ENCODE data around the gene LDLR.

DNA sequence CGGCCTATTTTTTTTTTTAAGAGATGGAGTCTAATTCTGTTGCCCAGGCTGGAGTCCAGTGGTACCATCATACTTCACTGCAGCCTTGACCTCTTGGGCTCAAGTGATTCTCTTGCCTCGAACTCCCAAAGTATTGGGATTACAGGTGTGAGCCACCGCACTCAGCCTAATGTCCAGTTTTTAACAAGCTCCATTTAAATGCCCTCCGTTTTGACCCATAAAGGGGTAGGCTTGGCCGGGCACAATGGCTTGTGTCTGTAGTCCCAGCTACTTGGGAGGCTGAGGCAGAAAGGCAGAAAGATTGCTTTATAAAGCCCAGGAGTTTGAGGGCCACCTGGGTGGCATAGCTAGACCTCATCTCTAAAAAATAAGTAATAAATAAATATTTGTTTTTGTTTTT, 11.8 kb downstream of the LDLR start:
- TF ChIP-seq PATZ1 (CRISPR knock-in tag; IDR thresholded peaks at IDR 0.05; ENCODE audit: borderline replicate concordance), result no peak
- TF ChIP-seq, protein P1, sequence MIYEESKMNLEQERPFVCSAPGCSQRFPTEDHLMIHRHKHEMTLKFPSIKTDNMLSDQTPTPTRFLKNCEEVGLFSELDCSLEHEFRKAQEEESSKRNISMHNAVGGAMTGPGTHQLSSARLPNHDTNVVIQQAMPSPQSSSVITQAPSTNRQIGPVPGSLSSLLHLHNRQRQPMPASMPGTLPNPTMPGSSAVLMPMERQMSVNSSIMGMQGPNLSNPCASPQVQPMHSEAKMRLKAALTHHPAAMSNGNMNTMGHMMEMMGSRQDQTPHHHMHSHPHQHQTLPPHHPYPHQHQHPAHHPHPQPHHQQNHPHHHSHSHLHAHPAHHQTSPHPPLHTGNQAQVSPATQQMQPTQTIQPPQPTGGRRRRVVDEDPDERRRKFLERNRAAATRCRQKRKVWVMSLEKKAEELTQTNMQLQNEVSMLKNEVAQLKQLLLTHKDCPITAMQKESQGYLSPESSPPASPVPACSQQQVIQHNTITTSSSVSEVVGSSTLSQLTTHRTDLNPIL (CRISPR knock-in tag; IDR thresholded peaks at IDR 0.05; ENCODE audit: low read depth), result no peak
- TF ChIP-seq PPARA (CRISPR knock-in tag; IDR thresholded peaks at IDR 0.05; ENCODE audit: borderline replicate concordance), result no peak
- TF ChIP-seq RARB (CRISPR knock-in tag; IDR thresholded peaks at IDR 0.05), result no peak

Data from SK-N-SH treated with all-trans-retinoic acid at 6 μM for 48 hours (cell line).